Choroid plexus epithelial cell (primary cell): ENCODE measurements around the gene EXOC3L1.

Source experiments
- DNase-seq: peaks from one replicate; pipeline ENCODE4 v3.0.0-alpha.2; 2010; ENCODE audit warnings: low read depth
- H3K4me3 ChIP-seq: 2 replicates; pipeline ENCODE4 v1.5.1; 2011; ENCODE audit warnings: low read depth, mild to moderate bottlenecking, control low read depth, low read length, moderate library complexity
- TF ChIP-seq, protein P1 (sequence below): conservative IDR thresholded peaks from 2 replicates; pipeline ENCODE4 v1.5.1; 2011; ENCODE audit warnings: low read depth, mild to moderate bottlenecking, control low read depth, inconsistent platforms, low read length, moderate library complexity

Gene EXOC3L1

DNA sequence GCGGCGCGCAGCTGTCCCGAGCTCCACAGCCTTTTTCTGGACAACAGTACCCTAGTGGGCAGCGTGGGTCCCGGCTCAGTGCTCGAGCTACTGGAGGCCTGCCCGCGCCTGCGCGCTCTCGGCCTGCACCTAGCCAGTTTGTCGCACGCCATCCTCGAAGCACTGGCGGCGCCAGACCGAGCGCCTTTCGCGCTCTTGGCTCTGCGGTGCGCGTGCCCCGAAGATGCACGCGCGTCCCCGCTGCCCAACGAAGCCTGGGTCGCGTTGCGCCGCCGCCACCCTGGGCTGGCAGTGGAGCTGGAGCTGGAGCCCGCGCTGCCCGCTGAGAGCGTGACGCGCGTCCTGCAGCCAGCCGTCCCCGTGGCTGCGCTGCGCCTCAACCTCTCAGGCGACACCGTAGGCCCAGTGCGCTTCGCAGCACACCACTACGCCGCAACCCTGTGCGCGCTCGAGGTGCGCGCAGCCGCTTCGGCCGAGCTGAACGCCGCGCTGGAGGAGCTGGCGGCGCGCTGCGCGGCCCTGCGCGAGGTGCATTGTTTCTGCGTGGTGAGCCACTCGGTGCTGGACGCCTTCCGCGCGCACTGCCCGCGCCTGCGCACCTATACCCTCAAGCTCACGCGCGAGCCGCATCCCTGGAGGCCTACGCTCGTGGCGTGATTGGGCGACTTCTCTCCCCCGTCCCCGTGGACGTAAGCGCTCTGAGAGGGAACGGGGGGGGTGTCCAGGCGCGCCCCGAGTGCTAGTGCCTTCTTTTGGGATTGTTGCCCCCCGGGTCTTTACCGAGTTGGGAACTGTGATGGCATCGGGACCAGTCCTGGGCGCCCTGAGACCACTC is 26.6 kb downstream of the EXOC3L1 start:
- DNase-seq: peak; percentile 54
- peak overlapping the region; percentile 32 for H3K4me3 ChIP-seq

DNA sequence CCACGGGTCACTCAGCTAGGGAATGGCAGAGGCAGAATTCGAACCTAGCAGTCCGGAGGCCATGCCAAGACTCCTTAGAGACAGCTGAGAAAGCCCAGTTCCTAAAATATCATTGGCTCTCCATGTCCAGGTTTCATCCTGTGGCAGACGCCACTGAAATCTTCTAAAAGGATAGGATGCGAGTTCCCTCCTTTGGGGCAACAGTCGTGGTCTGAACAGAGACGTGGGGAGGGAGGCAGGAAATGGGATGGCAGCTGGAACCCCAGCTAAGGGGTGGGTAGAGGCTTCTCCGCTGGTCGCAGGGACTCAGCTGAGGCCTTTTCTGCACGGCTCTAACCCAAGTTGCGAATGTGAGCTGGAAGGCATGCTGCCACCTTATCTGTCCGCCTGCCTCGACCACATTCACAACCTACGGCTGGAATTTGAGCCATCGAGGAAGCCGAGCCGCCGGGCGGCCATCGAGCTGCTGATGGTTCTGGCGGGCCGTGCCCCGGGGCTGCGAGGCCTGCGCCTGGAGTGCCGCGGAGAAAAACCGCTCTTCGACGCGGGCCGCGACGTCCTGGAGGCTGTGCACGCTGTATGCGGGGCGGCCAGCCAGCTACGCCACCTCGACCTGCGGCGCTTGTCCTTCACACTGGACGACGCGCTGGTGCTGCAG is 27.3 kb downstream of the EXOC3L1 start:
- TF ChIP-seq, protein P1, sequence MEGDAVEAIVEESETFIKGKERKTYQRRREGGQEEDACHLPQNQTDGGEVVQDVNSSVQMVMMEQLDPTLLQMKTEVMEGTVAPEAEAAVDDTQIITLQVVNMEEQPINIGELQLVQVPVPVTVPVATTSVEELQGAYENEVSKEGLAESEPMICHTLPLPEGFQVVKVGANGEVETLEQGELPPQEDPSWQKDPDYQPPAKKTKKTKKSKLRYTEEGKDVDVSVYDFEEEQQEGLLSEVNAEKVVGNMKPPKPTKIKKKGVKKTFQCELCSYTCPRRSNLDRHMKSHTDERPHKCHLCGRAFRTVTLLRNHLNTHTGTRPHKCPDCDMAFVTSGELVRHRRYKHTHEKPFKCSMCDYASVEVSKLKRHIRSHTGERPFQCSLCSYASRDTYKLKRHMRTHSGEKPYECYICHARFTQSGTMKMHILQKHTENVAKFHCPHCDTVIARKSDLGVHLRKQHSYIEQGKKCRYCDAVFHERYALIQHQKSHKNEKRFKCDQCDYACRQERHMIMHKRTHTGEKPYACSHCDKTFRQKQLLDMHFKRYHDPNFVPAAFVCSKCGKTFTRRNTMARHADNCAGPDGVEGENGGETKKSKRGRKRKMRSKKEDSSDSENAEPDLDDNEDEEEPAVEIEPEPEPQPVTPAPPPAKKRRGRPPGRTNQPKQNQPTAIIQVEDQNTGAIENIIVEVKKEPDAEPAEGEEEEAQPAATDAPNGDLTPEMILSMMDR: no peak
- peak; percentile 72 for DNase-seq
- H3K4me3 ChIP-seq: peak overlapping the region; percentile 32

More for the DNA sequence above, 26.6 kb downstream of the EXOC3L1 start:
- TF ChIP-seq, protein P1: no peak

DNA sequence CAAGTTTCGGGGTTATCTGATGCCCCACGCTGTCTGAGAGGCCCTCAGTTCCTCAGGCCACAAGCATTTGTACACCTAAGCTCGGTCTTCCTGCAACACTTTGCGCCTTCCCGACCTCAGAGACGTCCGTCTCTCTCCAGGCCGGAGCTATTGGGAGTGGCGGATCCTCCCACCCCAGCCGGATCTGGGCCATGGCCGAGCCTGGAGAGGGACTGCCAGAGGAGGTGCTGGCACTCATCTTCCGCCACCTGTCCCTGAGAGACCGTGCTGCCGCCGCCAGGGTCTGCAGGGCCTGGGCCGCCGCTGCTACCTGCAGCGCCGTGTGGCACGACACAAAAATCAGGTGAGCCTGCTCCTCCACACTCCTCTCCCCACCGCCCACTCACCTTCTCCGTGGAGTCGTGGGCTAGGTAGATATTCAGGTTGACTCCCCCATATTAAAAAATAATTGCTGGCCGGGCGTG is 28.3 kb downstream of the EXOC3L1 start:
- TF ChIP-seq, protein P1: no peak
- peak overlapping the region; percentile 26 for H3K4me3 ChIP-seq
- DNase-seq: no peak

DNA sequence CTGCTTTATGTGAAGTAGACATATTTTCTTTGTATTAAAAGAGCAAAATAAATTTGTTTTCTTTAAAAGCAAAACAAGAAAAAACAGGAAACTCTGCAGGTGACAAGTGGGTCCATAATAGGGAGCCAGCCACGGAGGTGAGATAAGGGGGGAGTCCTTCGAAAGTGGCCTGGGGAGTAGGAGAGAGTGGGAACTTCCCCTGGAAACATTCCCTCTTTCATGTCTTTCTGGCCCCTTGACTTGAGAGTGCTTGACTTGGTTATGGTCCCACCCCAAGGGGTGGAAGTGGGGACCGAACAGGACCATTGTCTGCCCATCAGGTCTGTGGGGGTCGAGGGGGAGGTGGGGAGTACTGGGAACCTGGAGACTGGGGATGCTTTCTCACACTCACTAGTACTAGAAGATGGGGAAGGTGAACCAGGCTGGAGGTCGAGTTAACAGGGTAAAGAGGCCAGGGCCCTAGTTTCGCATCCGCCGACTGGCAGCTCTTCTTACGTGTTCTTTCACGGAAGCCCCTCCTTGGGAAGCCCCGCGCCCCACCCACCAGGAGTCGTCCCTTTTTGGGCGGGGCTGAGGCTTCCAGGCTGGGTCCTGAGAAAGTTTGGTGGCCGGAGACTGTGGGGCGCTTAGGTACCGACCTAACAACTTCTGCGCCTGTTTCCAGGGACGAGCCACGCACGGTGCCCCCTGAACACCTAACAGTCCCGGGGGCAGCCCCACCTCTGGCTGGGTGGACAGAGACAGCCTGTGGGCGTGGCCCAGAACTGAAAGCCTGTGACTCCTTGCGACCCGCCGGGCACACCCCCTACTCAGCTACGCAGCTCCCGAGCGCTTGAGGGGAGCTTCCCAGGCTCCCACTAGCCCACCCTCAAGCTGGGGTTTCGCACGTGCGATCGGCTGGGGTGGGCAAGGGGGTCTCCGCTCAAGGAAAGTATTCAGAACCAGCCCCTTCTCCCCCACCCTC is 31.0 kb downstream of the EXOC3L1 start:
- DNase-seq: no peak
- TF ChIP-seq, protein P1: no peak

DNA sequence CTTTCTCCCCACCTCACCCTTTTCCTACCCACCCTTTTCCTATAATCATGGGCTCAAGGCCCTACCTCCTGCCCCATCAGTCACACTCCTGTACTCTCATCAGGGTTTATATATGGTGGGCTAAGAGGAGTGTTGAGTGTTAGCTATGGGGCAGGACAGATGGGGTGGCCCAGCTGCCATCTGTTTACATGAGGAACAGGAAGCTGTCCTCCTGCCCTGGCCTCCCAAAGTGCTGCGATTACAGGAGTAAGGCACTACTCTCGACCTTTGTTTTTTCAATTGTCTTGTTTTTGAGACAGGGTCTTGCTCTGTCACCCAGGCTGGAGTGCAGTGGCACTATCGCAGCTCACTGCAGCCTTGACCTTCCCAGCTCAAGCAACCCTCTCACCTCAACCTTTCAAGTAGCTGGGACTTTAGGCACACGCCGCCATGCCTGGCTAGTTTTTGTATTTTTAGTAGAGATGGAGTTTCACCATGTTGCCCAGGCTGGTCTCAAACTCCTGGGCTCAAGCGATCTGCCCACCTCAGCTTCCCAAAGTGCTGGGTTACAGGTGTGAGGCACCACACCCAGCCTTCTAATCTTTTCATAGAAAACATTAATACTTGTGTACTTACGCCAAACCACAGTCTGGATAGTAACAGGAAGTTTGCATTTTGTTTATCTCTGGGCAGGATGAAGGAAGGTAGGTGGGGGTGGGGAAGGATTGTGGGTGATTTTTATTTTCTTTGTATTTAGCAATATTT is 31.9 kb downstream of the EXOC3L1 start:
- TF ChIP-seq, protein P1: no peak
- no peak overlapping the region for H3K4me3 ChIP-seq
- DNase-seq: no peak

More for the DNA sequence above, 31.0 kb downstream of the EXOC3L1 start:
- peak overlapping the region; percentile 95 for H3K4me3 ChIP-seq
